Vagina (tissue), 2 donors: ENCODE results near the gene PLCL1. TPM values are rescaled to one million over a fixed set of nuclear protein-coding genes. Genes with fewer than 3 reads are reported as not detected.

Experiments used
- DNase-seq, 2 donors: peaks; one replicate each; pipeline ENCODE4 v3.0.0-alpha.2; 2017; ENCODE audit errors: extremely low spot score in 2 of 2
- H3K27ac ChIP-seq: fragments of 200-600 bp; sonication (generic); one replicate; pipeline ENCODE4 v1.5.1; 2019
- H3K27me3 ChIP-seq: fragments of 200-600 bp; sonication (generic); one replicate; pipeline ENCODE4 v1.5.1; 2019
- H3K36me3 ChIP-seq, 2 donors: fragments of 200-600 bp; sonication (generic); one replicate each; pipeline ENCODE4 v1.5.1; 2017 to 2019
- H3K4me1 ChIP-seq: fragments of 200-600 bp; sonication (generic); one replicate; pipeline ENCODE4 v1.5.1; 2019
- H3K4me3 ChIP-seq, 2 donors: fragments of 200-600 bp; sonication (generic); 1 replicate in 1 of 2; 2 replicates in 1 of 2; pipeline ENCODE4 v1.5.1; 2016 to 2019
- H3K9me3 ChIP-seq: fragments of 200-600 bp; sonication (generic); one replicate; pipeline ENCODE4 v1.5.1; 2019
- POLR2A ChIP-seq, 2 donors: fragments of 450-650 bp; IDR thresholded peaks; one replicate each; pipeline ENCODE4 v1.6.1; 2017; ENCODE audit warnings: antibody characterized with exemption in 2 of 2, mild to moderate bottlenecking in 2 of 2, moderate library complexity in 2 of 2
- POLR2AphosphoS5 ChIP-seq, 2 donors: sonication (generic); formaldehyde crosslinking; IDR thresholded peaks; one replicate each; pipeline ENCODE4 v1.9.0; 2017; ENCODE audit warnings: antibody characterized with exemption in 2 of 2, mild to moderate bottlenecking in 2 of 2, low read depth in 1 of 2; ENCODE audit not compliant: insufficient read depth in 1 of 2
- intact Hi-C: fragments of 100-400 bp; cut with DNase I; formaldehyde crosslinking; loops from one replicate; pipeline ENCODE4 v1.15.1; 2023
- total RNA-seq: library from RNA; depleted of rRNA; stranded (reverse); fragments of >200 nt; gene quantifications from one replicate; pipeline ENCODE4 v1.2.3, GENCODE V29; 2016
- TF ChIP-seq, protein P1 (sequence below), 3 experiments: fragments of 450-650 bp in 2 of 3; fragments of 200-600 bp in 1 of 3; sonication (generic) in 1 of 3; IDR thresholded peaks; one replicate each; pipeline ENCODE4 v1.5.1; 2017 to 2019; ENCODE audit warnings: antibody characterized with exemption in 3 of 3, mild to moderate bottlenecking in 2 of 3, moderate library complexity in 2 of 3

Gene PLCL1
- total RNA-seq, 1 donor from 2014 or later: 6.6 TPM

DNA sequence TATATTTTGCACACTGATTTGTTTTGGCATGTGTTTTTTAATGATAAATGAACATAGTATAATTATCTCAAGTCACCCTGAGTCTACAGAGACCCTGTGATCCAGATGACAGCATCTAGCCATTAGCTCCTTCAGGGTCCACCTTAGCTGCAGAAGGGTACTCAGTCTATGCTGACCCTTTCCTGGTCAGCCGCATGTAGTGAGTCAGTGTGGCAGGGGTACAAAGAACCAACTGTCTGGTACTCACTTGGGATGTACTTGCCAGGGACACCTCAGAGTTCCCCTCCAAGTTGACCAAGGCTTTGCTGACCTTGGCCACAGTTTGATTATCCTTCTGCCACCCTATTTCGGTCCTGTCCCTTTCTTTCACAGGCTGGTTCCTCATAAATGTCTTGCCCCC, 369.5 kb downstream of the PLCL1 start:
- Histone ChIP-seq H3K27me3 (no peaks in the 10 kb centered on the region), H3K27ac (no peak overlapping the region), H3K9me3 (no peaks in the 10 kb centered on the region), H3K36me3 (no peaks in the 10 kb centered on the region), H3K4me3 (no peak overlapping the region), H3K4me1 (no peaks in the 10 kb centered on the region)
- TF ChIP-seq, protein P1, sequence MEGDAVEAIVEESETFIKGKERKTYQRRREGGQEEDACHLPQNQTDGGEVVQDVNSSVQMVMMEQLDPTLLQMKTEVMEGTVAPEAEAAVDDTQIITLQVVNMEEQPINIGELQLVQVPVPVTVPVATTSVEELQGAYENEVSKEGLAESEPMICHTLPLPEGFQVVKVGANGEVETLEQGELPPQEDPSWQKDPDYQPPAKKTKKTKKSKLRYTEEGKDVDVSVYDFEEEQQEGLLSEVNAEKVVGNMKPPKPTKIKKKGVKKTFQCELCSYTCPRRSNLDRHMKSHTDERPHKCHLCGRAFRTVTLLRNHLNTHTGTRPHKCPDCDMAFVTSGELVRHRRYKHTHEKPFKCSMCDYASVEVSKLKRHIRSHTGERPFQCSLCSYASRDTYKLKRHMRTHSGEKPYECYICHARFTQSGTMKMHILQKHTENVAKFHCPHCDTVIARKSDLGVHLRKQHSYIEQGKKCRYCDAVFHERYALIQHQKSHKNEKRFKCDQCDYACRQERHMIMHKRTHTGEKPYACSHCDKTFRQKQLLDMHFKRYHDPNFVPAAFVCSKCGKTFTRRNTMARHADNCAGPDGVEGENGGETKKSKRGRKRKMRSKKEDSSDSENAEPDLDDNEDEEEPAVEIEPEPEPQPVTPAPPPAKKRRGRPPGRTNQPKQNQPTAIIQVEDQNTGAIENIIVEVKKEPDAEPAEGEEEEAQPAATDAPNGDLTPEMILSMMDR (IDR thresholded peaks at IDR 0.05): no peak
- no peak for TF ChIP-seq POLR2AphosphoS5 (IDR thresholded peaks at IDR 0.05; ENCODE audit: insufficient read depth in 1 of 2, low read depth in 1 of 2)
- TF ChIP-seq POLR2A (IDR thresholded peaks at IDR 0.05): no peak
- intact Hi-C loops: no loop called here
- no peak for DNase-seq

DNA sequence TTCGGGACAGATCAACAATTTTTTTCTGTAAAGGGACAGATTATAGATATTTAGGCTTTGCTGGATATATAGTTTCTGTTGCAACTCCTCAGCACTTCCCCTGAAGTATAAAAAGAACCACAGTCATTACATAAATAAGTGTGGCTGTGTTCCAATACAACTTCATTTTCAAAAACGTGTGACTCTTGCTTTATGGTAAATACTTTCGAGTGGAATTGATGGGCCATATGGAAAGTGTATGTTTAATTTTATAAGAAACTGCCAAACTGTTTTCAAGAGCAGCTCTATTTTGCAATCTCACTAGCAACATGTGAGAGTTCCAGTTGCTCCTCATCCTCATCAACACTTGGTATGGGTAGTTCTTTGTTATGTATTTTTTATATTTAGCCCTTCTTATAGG, 370.9 kb downstream of the PLCL1 start:
- intact Hi-C loops: no loop called here
- Histone ChIP-seq H3K36me3 (no peaks in the 10 kb centered on the region), H3K27ac (no peak overlapping the region), H3K9me3 (no peaks in the 10 kb centered on the region), H3K4me3 (no peak overlapping the region), H3K27me3 (no peaks in the 10 kb centered on the region), H3K4me1 (no peaks in the 10 kb centered on the region)
- TF ChIP-seq POLR2AphosphoS5 (IDR thresholded peaks at IDR 0.05; ENCODE audit: insufficient read depth in 1 of 2, low read depth in 1 of 2) (no peak), POLR2A (IDR thresholded peaks at IDR 0.05) (no peak)
- TF ChIP-seq, protein P1 (IDR thresholded peaks at IDR 0.05): no peak
- DNase-seq: no peak

DNA sequence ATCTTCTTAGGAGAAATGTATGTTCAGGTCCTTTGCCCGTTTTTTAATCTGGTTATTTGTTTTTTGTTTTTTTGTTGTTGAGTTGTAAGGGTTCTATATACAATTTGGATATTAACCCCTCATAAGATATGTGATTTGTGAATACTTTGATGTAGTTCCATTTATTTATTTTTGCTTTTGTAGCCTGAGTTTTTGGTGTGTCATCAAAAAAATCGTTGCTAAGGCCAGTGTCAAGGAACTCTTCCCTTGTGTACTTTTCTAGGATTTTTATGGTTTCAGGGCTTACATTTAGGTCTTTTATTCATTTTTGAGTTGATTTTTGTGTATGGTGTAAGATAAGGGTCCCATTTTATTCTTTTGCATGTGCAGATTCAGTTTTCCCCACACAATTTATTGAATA, 372.6 kb downstream of the PLCL1 start:
- TF ChIP-seq POLR2AphosphoS5 (IDR thresholded peaks at IDR 0.05; ENCODE audit: insufficient read depth in 1 of 2, low read depth in 1 of 2): no peak
- TF ChIP-seq POLR2A (IDR thresholded peaks at IDR 0.05): no peak
- TF ChIP-seq, protein P1 (IDR thresholded peaks at IDR 0.05): no peak
- H3K9me3 ChIP-seq: no peaks in the 10 kb centered on the region
- H3K36me3 ChIP-seq: no peaks in the 10 kb centered on the region
- intact Hi-C loops: no loop called here
- H3K27ac ChIP-seq: no peak overlapping the region
- no peak overlapping the region for H3K4me3 ChIP-seq
- H3K4me1 ChIP-seq: no peaks in the 10 kb centered on the region
- no peaks in the 10 kb centered on the region for H3K27me3 ChIP-seq
- DNase-seq: no peak

DNA sequence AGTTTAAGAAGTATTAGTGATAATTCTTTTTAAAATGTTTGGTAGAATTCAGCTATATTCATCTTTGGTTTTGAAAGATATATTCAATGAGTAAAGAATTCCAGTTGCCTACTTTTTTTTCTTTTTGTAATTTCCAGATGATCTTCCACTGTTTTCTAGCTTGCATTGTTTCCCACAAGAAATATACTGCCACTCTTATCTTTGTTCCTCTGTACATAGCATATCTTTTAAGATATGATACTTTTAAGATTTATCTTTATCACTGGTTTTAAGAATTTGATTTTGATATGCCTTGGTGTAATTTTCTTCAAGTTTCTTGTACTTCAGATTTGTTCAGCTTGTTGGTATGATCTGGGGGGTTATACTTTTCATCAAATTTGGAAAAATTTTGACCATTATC, 374.4 kb downstream of the PLCL1 start:
- H3K27me3 ChIP-seq: no peaks in the 10 kb centered on the region
- no peak for TF ChIP-seq POLR2AphosphoS5 (IDR thresholded peaks at IDR 0.05; ENCODE audit: insufficient read depth in 1 of 2, low read depth in 1 of 2)
- TF ChIP-seq POLR2A (IDR thresholded peaks at IDR 0.05): no peak
- TF ChIP-seq, protein P1 (IDR thresholded peaks at IDR 0.05): no peak
- intact Hi-C loops: no loop called here
- H3K27ac ChIP-seq: no peak overlapping the region
- no peak for DNase-seq
- no peaks in the 10 kb centered on the region for H3K36me3 ChIP-seq
- no peak overlapping the region for H3K4me3 ChIP-seq
- H3K4me1 ChIP-seq: no peaks in the 10 kb centered on the region
- no peaks in the 10 kb centered on the region for H3K9me3 ChIP-seq

DNA sequence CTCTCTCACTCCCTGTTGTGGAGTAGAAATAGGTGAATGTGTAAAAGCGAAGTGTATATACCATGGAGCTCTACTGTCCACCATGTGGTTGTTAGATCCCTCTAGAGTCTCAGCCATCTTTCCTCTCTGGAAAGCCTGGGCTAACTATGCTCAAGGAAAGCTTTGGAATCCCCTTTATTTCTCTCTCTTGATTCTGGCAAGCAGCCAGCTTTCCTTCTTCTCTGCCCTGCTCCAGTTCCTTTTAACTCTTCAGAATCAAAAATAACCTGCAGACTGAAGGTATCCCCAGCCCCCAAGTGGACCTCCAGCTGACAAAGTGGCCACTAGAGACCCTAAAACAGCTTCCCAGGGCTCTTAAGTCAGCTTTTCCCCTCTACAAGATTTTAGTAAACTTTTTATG, 381.9 kb downstream of the PLCL1 start:
- no peak for TF ChIP-seq POLR2AphosphoS5 (IDR thresholded peaks at IDR 0.05; ENCODE audit: insufficient read depth in 1 of 2, low read depth in 1 of 2)
- TF ChIP-seq, protein P1 (IDR thresholded peaks at IDR 0.05): no peak
- TF ChIP-seq POLR2A (IDR thresholded peaks at IDR 0.05): no peak
- no peaks in the 10 kb centered on the region for H3K9me3 ChIP-seq
- intact Hi-C loops: no loop called here
- H3K27me3 ChIP-seq: no peaks in the 10 kb centered on the region
- no peak for DNase-seq
- no peaks in the 10 kb centered on the region for H3K4me1 ChIP-seq
- H3K27ac ChIP-seq: no peak overlapping the region
- no peaks in the 10 kb centered on the region for H3K36me3 ChIP-seq
- H3K4me3 ChIP-seq: no peak overlapping the region
